Measurements from ENCODE around the gene H2AZ2.
"Not testable (repeated sequence)": the region's sequence is repeated elsewhere in the genome, so short reads cannot be mapped to it uniquely, and the experiment has no call there.

Gene H2AZ2

GRCh38 chr7:44867073-44867995 is 19.4 kb upstream of the H2AZ2 start:
- TF ChIP-seq, protein P1, sequence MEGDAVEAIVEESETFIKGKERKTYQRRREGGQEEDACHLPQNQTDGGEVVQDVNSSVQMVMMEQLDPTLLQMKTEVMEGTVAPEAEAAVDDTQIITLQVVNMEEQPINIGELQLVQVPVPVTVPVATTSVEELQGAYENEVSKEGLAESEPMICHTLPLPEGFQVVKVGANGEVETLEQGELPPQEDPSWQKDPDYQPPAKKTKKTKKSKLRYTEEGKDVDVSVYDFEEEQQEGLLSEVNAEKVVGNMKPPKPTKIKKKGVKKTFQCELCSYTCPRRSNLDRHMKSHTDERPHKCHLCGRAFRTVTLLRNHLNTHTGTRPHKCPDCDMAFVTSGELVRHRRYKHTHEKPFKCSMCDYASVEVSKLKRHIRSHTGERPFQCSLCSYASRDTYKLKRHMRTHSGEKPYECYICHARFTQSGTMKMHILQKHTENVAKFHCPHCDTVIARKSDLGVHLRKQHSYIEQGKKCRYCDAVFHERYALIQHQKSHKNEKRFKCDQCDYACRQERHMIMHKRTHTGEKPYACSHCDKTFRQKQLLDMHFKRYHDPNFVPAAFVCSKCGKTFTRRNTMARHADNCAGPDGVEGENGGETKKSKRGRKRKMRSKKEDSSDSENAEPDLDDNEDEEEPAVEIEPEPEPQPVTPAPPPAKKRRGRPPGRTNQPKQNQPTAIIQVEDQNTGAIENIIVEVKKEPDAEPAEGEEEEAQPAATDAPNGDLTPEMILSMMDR (conservative IDR thresholded peaks at IDR 0.05; ENCODE audit: low read length), result no peak
- no peak overlapping the region for H3K4me3 ChIP-seq (ENCODE audit: low read length)
- DNase-seq (ENCODE audit: low read depth), result peak; percentile 82

DNA sequence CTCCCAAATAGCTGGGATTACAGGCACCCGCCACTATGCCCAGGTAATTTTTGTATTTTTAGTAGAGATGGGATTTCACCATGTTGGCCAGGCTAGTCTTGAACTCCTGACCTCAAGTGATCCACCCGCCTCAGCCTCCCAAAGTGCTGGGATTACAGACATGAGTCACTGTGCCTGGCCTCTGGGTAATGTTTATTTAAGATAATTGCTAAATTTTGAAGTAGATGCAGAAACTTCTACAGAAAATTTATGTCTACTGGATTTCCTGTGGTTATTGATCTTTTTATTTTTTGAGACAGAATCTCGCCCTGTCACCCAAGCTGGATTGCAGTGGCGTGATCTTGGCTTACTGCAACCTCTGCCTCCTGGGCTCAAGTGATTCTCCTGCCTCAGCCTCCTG is 14.1 kb upstream of the H2AZ2 start:
- not testable (repeated sequence) for DNase-seq (ENCODE audit: low read depth)

GRCh38 chr7:44858161-44858560 is 10.3 kb upstream of the H2AZ2 start:
- TF ChIP-seq, protein P1 (conservative IDR thresholded peaks at IDR 0.05; ENCODE audit: low read length), result 0 out of 2 replicates have a peak, but pooled peaks have one; percentile 24
- no peak for DNase-seq (ENCODE audit: low read depth)
- no peak overlapping the region for H3K4me3 ChIP-seq (ENCODE audit: low read length)

More for the DNA sequence above, 14.1 kb upstream of the H2AZ2 start:
- not testable (repeated sequence) for H3K4me3 ChIP-seq (ENCODE audit: low read length)

GRCh38 chr7:44854644-44855364 is 6.9 kb upstream of the H2AZ2 start:
- no peak overlapping the region for H3K4me3 ChIP-seq (ENCODE audit: low read length)
- DNase-seq (ENCODE audit: low read depth), result no peak
- TF ChIP-seq, protein P1 (conservative IDR thresholded peaks at IDR 0.05; ENCODE audit: low read length), result no peak

- TF ChIP-seq, protein P1 (conservative IDR thresholded peaks at IDR 0.05; ENCODE audit: low read length), result no peak
- H3K4me3 ChIP-seq (ENCODE audit: low read length), result no peak overlapping the region
- DNase-seq (ENCODE audit: low read depth), result no peak
These were observed 5.5 kb upstream of the H2AZ2 start for GRCh38 chr7:44853391-44853790.

GRCh38 chr7:44852590-44852989 is 4.7 kb upstream of the H2AZ2 start:
- H3K4me3 ChIP-seq (ENCODE audit: low read length), result no peak overlapping the region
- TF ChIP-seq, protein P1 (conservative IDR thresholded peaks at IDR 0.05; ENCODE audit: low read length), result no peak
- no peak for DNase-seq (ENCODE audit: low read depth)

DNA sequence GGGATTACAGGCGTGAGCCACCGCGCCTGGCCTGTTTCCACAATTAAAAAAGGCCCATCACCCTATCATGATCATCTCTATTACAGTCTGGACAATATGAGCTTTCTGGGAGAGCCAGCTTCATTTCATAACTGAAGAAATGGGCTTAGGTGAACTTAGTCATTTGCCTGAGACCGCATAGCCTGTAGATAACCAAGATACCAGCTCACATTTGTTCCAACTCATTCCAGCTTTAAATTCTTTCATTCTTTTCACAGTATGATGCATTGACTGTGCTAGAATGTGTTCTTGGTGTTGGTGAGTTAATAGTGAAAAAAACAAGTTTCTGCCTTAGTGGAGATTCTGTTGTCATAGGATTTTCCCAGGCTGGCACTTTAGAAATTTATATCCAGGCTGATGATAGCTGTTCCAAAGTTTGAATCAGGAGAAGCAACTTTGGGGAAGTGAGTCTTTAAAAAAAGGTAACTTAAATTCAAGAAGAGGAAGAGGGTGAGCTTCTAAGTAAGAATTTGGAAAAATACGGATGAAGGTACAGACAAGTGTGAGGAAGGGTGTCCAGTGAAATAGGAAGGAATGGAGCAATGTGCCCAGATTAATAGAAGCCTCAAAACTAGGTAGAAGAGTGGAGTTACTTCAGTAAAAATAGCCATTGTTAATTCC is 2.1 kb upstream of the H2AZ2 start:
- DNase-seq (ENCODE audit: low read depth), result no peak

More for the DNA sequence above, 2.1 kb upstream of the H2AZ2 start:
- TF ChIP-seq, protein P1 (conservative IDR thresholded peaks at IDR 0.05; ENCODE audit: low read length), result no peak
- no peak overlapping the region for H3K4me3 ChIP-seq (ENCODE audit: low read length)

Measured in AG10803 (cell line).